H1 (cell line): Measurements from ENCODE around the gene RGS2. TPM values are rescaled to one million over a fixed set of nuclear protein-coding genes. Genes with fewer than 3 reads are reported as not detected.

Source experiments
- SIN3A ChIP-seq, 2 experiments: IDR thresholded peaks in 1 of 2; conservative IDR thresholded peaks in 1 of 2; 2 replicates each; pipeline ENCODE4 v1.6.1; 2011 to 2012; ENCODE audit warnings: low read length in 2 of 2, improper control_type of control experiment in 1 of 2, low read depth in 1 of 2, mild to moderate bottlenecking in 1 of 2
- SP4 ChIP-seq: IDR thresholded peaks from 2 replicates; pipeline ENCODE4 v1.6.1; 2012; ENCODE audit warnings: low read length, inconsistent platforms
- YY1 ChIP-seq: IDR thresholded peaks from 2 replicates; pipeline ENCODE4 v1.6.1; 2011; ENCODE audit warnings: low read depth, mild to moderate bottlenecking, low read length
- polyA plus RNA-seq, 7 experiments: library from polyadenylated mRNA; depleted of rRNA in 3 of 7; stranded (reverse) in 5 of 7; unstranded in 2 of 7; fragments of >200 nt in 5 of 7; fragments of 200-250 nt in 2 of 7; gene quantifications; 1 replicate in 5 of 7; 2 replicates in 1 of 7; 4 replicates in 1 of 7; pipeline versions ENCODE4 v1.2.1 to v1.2.3, GENCODE V29; 2011 to 2013; ENCODE audit warnings: missing spikeins in 2 of 7, mixed read lengths in 2 of 7
- total RNA-seq: library from RNA; stranded (reverse); fragmentation: NEBNext Ultra II Directional; extraction: Animal tissue kit (Norgen Biotek cat#: 25700); gene quantifications from 2 replicates; pipeline ENCODE4 v1.2.1, GENCODE V29; 2021

Gene RGS2
- total and polyA plus RNA-seq, 2 of the 8 experiments (the other 6 are each of a cell fraction or from before 2014, with no cell fraction given): 9.1 to 17.0 TPM

GRCh38 chr1:192814805-192815204 is 6.0 kb downstream of the RGS2 start (continued):
- TF ChIP-seq SIN3A (conservative IDR thresholded peaks at IDR 0.05 in 1 of 2, IDR thresholded peaks at IDR 0.05 in 1 of 2; ENCODE audit: low read depth in 1 of 2, low read length in 2 of 2) (no peak), YY1 (no peak), SP4 (no peak)
